ENCODE measurements around the gene ROR2.

ROR2 gene

DNA sequence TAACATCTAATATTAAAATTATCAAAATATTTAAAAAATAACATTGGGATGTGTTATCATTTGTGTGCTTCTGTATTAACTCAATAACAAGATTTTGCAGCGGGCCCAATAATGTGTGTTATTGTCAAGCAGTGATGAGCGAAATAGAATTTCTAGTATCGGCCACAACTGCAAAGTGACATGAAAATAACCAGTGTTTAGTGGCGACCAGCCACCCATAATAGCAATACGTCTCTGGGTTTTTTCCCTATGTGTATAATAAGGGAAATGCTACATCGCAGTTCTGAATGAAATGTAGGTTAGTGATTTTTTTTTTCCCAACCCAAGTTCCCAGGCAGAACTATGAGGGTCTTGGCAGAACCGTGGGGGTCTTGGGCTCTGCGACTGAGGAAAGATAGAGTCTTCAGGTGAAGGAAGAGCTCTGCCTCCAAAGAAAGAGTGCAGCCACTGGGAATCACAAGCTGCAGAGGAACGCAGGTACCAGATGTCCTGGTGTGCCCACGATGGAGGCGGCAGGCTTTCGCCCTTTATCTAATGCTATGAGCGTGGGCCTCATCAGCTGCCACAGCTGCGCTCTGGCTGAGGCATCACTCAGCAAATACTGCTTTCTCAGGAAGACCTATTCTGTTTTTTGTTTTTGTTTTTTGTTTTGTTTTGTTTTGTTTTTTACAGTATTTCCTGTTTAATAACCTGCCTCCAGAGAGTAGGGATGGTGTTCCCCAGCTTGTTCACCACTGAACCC, 235.0 kb downstream of the ROR2 start:
- intact Hi-C loops (cut with DNase I), result no loop called here
- peak in 3 of 10 donors; percentile 15 to 88 (median 39) for DNase-seq

DNA sequence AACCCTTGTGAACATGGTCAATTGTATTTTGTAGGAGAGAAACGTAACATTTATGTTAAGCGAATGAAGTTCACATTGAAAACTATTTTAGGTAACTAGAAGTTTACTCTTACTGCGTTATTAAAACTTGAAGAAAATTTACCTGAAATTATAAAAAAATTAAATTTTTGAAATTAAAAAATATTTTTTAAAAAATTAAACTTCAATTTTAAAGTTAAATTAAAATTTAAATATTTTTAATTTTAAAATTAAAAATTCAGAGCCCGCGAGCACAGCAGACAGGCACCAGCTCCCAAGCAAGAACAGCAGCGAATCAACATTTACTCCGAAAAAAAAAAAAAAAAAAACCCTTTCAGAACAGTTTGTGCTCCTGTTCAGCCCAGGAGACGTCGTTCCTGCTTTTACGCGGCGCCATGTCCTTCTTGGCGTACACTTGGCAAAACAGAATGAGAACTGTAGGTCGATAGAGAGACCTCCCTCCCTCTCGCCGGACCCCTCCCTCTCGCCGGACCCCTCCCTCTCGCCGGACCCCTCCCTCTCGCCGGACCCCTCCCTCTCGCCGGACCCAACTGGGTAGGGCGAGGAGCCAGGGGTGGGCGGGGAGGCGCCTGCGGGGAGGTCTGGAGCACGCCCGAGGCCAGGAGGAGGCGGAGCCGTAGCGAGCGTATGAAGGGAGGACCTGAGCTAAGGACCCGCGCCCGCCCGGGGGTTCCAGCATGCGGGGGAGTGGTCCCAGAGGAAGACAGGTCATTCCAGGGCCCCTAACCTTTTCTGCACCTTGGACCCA, 235.8 kb downstream of the ROR2 start:
- peak in 3 of 10 donors; percentile 6 to 84 (median 32) for DNase-seq
- intact Hi-C loops (cut with DNase I), result no loop called here

DNA sequence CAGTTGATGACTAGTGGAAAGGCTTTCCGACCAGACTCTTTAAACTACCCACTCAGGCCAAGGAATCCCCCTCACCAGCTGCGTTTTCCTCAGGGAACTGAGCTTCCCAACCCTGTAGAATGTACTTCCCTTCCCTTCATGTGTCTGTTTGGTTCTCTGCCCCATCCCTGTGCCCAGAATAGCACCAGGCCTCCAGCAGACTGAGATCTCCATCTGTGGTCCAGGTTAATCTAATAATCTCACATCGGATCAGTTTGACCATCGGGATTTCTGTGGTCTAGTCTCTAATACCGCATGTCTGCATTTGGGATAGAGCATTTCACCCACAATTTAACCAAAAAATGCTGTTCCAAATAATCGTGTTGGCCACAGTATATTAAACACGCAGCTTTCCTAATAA, 237.2 kb downstream of the ROR2 start:
- intact Hi-C loops (cut with DNase I), result no loop called here
- no peak for DNase-seq

DNA sequence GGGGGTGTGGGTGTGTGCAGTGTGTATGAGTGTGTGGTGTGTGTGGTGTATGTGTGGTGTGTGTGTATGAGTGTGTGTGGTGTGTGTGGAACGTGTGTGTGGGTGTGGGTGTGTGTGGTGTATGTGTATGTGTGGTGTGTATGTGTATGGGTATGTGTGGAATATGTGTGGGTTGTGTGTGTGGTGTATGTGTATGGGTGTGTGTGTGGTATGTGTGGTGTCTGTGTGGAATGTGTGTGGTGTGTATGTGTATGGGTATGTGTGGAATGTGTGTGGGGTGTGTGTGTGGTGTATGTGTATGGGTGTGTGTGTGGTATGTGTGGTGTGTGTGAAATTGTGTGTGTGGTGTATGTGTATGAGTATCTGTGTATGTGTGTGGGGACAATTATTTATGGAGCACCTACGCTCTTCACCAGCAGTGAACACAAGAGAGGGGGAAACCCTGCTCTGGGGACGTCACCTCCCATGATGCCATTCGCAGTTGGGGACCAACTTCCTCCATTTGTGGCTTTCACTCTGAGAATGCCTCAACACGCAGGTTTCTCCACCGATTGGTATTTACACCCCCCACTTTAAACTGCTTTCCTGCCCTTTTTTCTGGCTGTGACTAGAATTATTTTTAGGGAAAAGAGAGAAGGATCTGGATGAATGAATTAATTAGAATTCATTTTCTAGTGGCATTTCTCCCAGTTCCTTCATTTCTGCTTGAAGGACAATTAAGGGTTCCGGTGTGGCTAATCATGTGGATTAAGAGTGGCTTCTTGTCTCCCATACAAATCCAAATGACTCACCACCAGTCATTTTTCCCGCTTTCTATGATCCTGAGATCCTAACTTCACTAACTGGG, 238.1 kb downstream of the ROR2 start:
- peak in 1 of 10 donors; percentile 27 for DNase-seq
- intact Hi-C loops (cut with DNase I), result no loop called here

DNA sequence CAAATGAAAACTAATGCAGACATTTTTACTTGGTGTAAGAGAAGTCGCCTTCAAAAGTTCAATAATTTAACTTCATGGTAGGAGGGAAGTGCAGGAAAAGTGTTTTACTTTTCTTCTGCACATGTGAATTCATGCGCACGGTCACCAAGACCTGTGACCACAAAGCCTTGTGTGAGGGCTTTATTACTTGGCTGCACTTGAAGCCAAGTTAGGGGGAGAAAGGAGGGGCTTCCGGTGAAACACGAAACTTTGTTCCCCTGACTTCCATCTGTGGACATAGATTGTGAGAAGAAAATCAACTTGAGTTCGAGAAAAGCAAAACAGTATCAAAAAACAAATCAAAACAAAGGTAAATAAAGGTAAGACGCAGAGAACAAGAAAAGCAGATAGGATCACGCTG, 239.9 kb downstream of the ROR2 start:
- DNase-seq, result no peak
- intact Hi-C loops (cut with DNase I), result no loop called here

DNA sequence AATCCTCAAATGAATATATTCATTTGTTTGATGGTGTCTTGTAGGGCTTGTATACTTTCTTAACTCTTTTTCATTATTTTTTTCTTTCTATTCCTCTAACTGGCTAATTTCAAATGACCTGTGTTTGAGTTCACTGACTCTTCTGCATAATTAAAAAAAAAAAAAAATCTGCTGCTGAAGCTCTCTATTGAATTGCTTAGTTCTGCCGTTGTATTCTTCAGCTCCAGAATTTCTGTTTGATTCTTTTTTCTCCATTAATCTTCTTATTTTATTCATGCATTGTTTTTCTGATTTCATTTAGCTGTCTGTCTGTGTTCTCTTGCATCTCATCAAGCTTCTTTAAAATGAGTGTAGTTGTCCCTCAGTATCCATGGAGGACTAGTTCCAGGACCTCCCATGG, 244.6 kb downstream of the ROR2 start:
- intact Hi-C loops (cut with DNase I), result no loop called here
- DNase-seq, result no peak

DNA sequence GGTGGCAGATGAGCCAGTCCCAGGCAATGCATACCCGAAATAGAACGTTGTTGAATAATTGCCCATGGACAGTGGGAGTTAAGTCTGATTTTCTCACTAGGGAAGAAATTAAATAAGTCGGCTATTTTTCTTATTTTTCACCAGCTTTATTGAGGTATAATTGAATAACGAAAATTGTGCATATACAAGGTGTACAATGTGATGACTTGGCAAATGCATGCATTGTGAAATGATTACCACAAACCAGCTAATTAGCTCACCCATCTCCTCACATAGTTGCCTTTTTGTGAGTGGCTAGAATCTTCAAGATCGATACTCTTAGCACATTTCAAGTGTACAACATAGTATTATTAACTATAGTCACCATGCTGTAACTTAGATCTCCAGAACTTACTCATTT, 249.6 kb downstream of the ROR2 start:
- intact Hi-C loops (cut with DNase I), result no loop called here
- DNase-seq, result no peak

DNA sequence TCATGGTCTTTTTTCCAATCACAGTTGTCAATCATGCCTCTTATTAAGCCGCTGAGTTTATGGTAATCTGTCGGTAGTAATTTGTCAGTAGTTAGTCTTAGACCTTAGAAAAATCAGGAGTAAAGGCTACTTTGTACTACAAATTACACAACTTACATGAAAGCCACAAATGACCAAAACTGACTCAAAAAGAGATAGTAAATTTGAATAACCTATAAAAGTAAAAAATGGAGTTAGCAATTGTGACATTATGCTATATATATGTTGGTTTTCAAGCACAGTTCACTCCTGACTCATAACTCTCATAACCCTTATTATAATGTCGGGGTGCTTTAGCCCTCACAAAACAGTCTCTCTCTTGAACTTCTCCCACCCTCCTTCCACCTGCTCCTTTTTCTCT, 251.8 kb downstream of the ROR2 start:
- intact Hi-C loops (cut with DNase I), result no loop called here
- no peak for DNase-seq

DNA sequence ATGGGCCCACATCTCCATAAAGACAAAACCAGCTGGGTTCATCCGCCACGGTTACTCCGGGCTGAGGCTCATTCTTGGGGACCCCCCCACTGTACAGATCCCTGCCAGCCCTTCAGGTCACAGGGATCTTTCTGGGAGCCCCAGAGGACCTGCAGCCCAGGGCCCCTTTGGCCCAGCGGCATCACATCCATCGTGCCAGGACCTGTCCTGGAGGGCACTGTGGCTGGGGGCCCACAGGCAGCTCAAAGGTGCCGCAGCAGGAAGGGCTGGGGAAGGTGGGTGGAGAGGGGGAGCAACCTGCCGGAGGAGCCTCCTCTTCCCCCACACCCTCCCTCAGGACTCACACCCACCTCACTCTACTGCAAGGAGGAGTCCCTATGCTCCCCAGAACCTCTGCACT, 252.8 kb downstream of the ROR2 start:
- DNase-seq, result no peak
- intact Hi-C loops (cut with DNase I), result no loop called here

DNA sequence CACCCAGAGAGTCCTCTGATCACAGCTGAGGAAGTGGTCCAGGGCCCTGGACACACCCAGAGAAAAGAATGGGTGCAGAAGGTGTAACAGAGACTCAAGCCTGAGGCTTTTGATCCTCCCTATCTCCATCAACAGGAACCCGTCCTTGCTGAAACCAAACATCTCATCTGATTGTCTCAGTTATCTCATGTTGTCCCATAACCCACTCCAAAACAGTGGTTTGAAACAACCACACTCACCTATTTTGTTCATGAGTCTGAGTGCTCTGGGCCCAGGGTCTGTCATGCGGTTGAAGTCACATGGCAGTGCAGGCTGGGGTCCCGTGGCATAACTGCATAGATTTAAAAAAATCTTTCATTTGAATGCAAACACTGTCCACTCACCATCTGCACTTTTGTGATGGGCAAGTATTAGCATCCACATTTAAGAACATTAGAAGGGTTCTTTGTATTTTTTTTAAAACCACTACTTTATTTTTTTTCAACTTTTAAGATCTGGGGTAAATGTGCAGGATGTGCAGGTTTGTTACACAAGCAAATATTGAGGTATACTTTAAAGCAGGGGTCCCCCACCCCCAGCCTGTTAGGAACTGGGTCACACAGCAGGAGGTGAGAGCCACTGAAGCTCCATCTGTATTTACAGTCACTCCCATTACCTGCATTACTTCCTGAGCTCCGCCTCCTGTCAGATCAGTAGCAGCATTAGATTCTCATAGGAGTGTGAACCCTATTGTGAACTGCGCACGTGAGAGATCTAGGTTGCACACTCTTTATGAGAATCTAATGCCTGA, 255.8 kb downstream of the ROR2 start:
- no peak for DNase-seq
- intact Hi-C loops (cut with DNase I), result no loop called here

DNA sequence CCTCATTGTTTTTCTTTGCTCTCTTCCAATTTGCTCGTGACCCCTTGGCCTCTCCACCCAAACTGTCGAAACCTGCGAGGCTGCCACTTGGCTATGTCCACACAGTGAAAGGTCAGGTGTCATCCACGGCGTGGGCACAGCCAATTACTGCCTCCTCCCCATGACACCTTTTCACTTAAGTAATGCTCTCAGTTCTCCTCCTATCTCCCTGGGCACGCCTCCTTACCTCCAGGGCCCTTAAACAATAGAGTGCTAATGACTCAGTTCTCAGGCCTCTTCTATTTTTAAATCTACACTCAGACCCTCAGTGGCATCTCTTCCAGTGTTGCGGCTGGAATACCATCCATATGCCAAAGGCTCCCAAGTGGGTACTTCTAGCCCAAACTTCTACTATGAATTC, 256.8 kb downstream of the ROR2 start:
- intact Hi-C loops (cut with DNase I), result no loop called here
- DNase-seq, result no peak

DNA sequence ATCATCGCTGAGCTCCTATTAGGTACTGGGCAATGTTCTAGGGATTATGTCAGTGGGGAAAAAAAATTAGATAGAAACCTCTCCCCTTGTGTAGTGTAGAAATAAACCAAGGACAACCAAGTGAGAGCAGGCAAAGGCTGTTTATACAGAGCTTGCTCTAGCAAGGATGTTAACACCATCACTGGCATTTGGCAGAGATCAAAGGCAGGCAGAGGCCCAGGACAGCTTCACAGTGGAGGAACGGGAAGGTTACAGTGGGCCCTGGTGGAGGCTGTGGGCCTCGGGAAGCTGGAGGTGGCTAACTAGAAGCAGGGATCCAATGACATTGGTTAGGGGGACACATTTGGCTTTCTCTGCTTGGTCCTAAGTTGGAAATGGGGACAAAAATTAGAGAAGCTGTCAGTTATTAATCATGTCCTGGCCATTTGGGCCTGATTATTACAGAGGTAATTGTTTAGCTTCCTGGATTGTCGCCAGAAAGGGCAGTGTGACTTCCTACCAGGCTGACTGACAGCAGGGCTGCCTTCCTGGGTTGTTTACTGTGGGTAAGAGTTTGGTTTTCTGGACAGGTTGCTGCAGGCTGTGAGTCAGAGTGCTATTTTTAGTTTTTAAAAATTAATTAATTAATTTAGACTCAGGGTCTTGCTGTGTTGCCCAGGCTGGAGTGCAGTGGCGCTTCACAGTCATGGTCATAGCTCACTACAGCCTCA, 259.3 kb downstream of the ROR2 start:
- DNase-seq, result no peak
- intact Hi-C loops (cut with DNase I), result no loop called here

DNA sequence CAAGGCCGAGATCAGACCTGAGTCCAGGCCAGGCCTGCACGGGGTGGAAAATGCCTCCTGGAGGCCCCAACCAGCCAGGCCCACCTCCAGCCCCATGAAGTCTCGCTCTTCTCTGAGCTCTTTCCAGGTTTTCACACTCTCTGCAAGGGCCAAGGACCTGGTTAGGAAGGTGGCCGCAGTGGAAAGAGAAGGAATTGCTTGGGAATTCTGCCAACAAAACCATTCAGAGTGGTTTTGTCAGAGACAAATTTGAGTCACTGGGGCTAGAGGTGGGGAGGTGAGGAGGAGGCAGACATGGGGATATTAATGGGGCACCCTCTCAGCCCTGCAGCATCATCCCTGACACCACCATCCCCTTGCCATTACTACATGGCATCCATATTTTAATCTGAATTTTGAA, 261.0 kb downstream of the ROR2 start:
- intact Hi-C loops (cut with DNase I), result no loop called here
- no peak for DNase-seq

DNA sequence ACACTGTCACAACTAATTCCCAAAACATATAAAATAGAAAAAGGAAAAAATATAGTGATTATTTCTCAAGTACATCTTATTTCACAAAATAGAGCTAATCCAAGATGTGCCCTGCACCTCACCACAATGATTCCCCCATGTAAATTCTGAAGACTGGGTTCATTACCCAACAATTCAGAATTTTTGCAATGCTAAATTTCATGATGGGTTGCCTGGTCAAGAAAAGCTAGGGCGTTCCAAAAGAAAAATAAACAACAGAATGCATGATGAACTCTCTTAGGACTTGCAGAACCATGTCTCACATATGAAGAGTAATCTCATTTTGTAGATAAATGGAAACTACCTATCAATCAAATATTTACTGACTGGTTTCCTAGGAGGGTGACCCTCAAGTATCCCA, 266.8 kb downstream of the ROR2 start:
- intact Hi-C loops (cut with DNase I), result no loop called here
- DNase-seq, result no peak

DNA sequence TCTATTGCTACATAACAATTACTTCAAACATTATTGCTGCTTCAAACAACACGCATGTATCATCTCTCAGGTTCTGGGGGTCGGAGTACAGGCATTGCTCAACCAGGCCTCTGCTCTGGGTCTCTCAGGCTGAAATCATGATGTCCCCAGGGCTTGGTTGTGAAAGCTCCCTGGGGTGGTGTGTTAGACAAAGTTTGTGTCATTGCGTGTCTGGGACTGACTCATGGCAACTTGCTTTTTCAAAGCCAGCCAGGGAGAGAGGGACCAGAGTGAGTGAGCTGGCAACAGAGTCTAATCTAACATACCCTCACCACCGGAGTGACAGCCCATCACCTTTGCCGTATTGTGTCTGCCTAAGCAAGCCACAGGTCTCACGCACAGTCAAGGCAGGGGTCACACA, 267.2 kb downstream of the ROR2 start:
- intact Hi-C loops (cut with DNase I), result no loop called here

DNA sequence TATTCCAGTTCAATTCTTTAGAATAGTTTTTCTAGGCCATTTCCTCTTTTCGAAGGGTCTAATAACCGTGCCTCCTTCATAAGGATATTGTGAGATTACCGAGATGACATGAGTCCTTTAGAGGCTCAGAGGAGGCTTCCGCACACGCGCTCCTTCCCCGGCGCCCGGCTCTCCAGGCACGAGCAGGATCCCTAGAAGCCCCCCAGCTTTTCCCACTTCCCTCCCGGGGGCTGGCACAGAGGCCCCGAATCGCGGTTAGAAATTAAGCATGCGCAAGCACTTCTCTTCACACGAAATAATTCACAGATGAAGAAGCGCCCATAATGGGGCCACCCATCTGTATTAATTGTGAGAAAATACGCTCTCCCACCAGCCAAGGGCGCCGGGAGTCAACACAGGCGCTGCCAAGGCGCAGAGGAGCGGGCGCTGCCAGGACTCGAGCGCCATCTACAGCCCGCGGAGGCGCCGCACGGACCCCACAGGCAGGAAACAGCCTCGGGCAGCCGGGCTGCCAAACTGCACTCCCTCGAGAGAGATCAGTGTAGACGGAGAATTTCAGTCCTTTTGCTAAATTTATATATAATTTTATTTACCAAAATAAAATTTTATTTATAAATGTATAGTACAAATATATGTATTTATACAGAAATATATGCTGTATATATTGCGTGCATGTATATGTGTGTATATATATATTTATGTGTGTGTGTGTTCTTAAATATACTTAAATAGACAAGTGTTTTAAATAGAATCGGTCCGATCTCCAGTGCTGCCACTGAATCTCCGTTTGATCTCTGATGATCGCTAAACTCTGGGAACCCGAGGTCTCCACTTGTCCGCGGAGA, 268.3 kb downstream of the ROR2 start:
- peak; percentile 69 to 98 (median 84) for DNase-seq
- intact Hi-C loops (cut with DNase I), result loop anchor here (2.0 kb wide), 1 partner anchor 645 kb away; no protein-coding TSS in a partner anchor

More for the DNA sequence above, 267.2 kb downstream of the ROR2 start:
- no peak for DNase-seq

DNA sequence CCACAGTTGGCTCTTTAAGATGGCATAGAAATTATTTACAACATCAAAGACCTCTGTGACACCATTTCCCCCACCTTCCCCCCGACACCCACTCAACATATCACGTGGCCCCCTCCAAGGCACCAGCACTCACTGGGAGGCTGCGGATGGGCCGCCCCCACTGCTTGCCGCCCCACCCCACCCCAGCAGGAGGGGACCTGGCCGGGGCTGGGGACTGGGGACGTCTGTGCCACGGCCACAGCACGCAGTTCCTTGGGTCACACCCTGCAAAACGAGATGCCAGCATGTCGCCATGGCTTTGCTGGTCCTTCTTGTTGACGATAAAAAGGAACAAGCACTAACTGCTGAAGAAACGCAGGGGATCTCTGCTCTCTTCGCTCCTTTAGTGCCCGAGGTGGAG, 269.0 kb downstream of the ROR2 start:
- intact Hi-C loops (cut with DNase I), result loop anchor here (2.0 kb wide), 1 partner anchor 644 kb away; no protein-coding TSS in a partner anchor
- no peak for DNase-seq

DNA sequence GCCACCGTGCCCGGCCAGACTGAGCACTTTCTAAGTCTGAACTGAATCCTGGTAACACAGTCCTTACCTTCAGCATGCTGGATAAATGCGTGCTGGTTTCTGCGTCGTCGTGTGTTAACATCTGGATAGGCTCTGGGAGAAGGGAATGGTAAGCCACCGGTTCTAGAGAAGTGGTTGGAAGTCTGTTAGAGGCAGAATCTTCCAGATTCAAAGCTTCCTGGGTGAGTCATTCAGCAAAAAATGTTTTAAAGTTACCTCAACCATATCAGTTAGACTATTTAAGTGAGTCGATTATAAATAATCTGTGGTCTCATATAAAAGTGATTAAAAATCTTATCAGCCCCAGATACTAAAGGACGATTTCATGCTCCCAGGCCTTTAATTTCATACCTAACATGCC, 269.9 kb downstream of the ROR2 start:
- intact Hi-C loops (cut with DNase I), result loop anchor here (2.0 kb wide), 1 partner anchor 643 kb away; no protein-coding TSS in a partner anchor
- no peak for DNase-seq
